Endodermal cell (in vitro differentiated cells): ENCODE results near the gene FGF16. TPM values are rescaled to one million over a fixed set of nuclear protein-coding genes. Genes with fewer than 3 reads are reported as not detected.

Experiments
- DNase-seq: peaks from one replicate; pipeline ENCODE4 v3.0.0-alpha.2; 2017
- H3K27ac ChIP-seq: 2 replicates; pipeline ENCODE4 v1.5.1; 2013; ENCODE audit warnings: mild to moderate bottlenecking, low read depth, low read length, moderate library complexity
- H3K27me3 ChIP-seq: 2 replicates; pipeline ENCODE4 v1.6.1; 2013; ENCODE audit warnings: mild to moderate bottlenecking, low read length, moderate library complexity; ENCODE audit not compliant: insufficient read depth, control insufficient read depth, poor library complexity, severe bottlenecking
- H3K36me3 ChIP-seq: 2 replicates; pipeline ENCODE4 v1.7.0; 2013; ENCODE audit warnings: mild to moderate bottlenecking, low read length, moderate library complexity; ENCODE audit not compliant: control insufficient read depth, insufficient read depth
- H3K4me1 ChIP-seq: one replicate; pipeline ENCODE4 v1.7.0; 2013; ENCODE audit warnings: low read length; ENCODE audit not compliant: control insufficient read depth, insufficient read depth
- H3K4me3 ChIP-seq: 2 replicates; pipeline ENCODE4 v1.5.1; 2013; ENCODE audit warnings: mild to moderate bottlenecking, low read length, moderate library complexity
- H3K9ac ChIP-seq: 2 replicates; pipeline ENCODE4 v1.6.1; 2013; ENCODE audit warnings: mild to moderate bottlenecking, low read length, moderate library complexity; ENCODE audit not compliant: poor library complexity, severe bottlenecking; ENCODE audit errors: extremely low read depth
- H3K9me3 ChIP-seq: 2 replicates; pipeline ENCODE4 v1.6.1; 2013; ENCODE audit warnings: mild to moderate bottlenecking, low read length, moderate library complexity; ENCODE audit not compliant: control insufficient read depth
- H3K27ac Mint-ChIP-seq: 2 replicates; pipeline ENCODE4 v1.8.0; 2020; ENCODE audit warnings: mixed read lengths
- H3K27me3 Mint-ChIP-seq: 2 replicates; pipeline ENCODE4 v1.8.0; 2021; ENCODE audit warnings: mild to moderate bottlenecking, mixed read lengths; ENCODE audit not compliant: insufficient read depth
- H3K36me3 Mint-ChIP-seq: 2 replicates; pipeline ENCODE4 v1.8.0; 2020; ENCODE audit warnings: low read depth, mixed read lengths
- H3K4me1 Mint-ChIP-seq: 2 replicates; pipeline ENCODE4 v1.8.0; 2020; ENCODE audit warnings: mixed read lengths
- H3K4me3 Mint-ChIP-seq: 2 replicates; pipeline ENCODE4 v1.8.0; 2020; ENCODE audit warnings: mild to moderate bottlenecking, moderate library complexity, mixed read lengths
- H3K9me3 Mint-ChIP-seq: 2 replicates; pipeline ENCODE4 v1.8.0; 2020; ENCODE audit warnings: mild to moderate bottlenecking, mixed read lengths
- CTCF ChIP-seq: fragments of 200-600 bp; sonication (generic); conservative IDR thresholded peaks from 2 replicates; pipeline ENCODE4 v1.5.0; 2021; ENCODE audit warnings: antibody characterized with exemption, mild to moderate bottlenecking
- WGBS, 2 experiments: methylation state at CpG; one replicate each; pipeline versions ENCODE4 v1.1.5 to v1.1.7; 2013; ENCODE audit warnings: missing lambda C conversion rate in 2 of 2, mixed read lengths in 1 of 2; ENCODE audit not compliant: insufficient coverage in 1 of 2, insufficient read length in 1 of 2; 5-methylcytosine and 5-hydroxymethylcytosine counted together
- total RNA-seq, 2 donors: library from RNA; stranded (reverse); fragmentation: NEBNext Ultra II Directional in 1 of 2; extraction: Animal tissue kit (Norgen Biotek cat#: 25700) in 1 of 2; gene quantifications; 2 replicates in 1 of 2; 3 replicates in 1 of 2; pipeline ENCODE4 v1.2.1, GENCODE V29; 2021

Gene FGF16
- total RNA-seq, 2 donors from 2014 or later, result 0.27 to 2.6 TPM

GRCh38 chrX:77446029-77446585, 1.1 kb upstream of the FGF16 start:
- no peak overlapping the region for H3K27ac Mint-ChIP-seq
- TF ChIP-seq CTCF, result peak; percentile 79
- Histone ChIP-seq H3K9me3 (no peaks in the 10 kb centered on the region), H3K36me3 (no peaks in the 10 kb centered on the region), H3K27me3 (peaks cover 44% of the 10 kb centered on the region), H3K27ac (no peak overlapping the region), H3K4me1 (no peaks in the 10 kb centered on the region), H3K9ac (no peak overlapping the region), H3K4me3 (peak overlapping the region; percentile 66)
- 20% methylated on average over 1 to 27 of the region's 27 CpGs for WGBS, 2 experiments
- H3K4me3 Mint-ChIP-seq, result peak overlapping the region; percentile 68
- peaks cover 14% of the 10 kb centered on the region for H3K4me1 Mint-ChIP-seq
- H3K36me3 Mint-ChIP-seq, result no peaks in the 10 kb centered on the region
- peaks cover 26% of the 10 kb centered on the region for H3K27me3 Mint-ChIP-seq
- peak; percentile 83 for DNase-seq
- H3K9me3 Mint-ChIP-seq, result peaks cover 53% of the 10 kb centered on the region

GRCh38 chrX:77447653-77448569, 722 bp downstream of the FGF16 start:
- H3K9me3 Mint-ChIP-seq, result peaks cover 52% of the 10 kb centered on the region
- no peaks in the 10 kb centered on the region for H3K36me3 Mint-ChIP-seq
- Histone ChIP-seq H3K27me3 (peaks cover 44% of the 10 kb centered on the region), H3K4me1 (no peaks in the 10 kb centered on the region), H3K4me3 (no peak overlapping the region), H3K36me3 (no peaks in the 10 kb centered on the region), H3K27ac (no peak overlapping the region), H3K9ac (no peak overlapping the region), H3K9me3 (no peaks in the 10 kb centered on the region)
- WGBS, 2 experiments, result 40 to 68% methylated on average over 10 to 73 of the region's 73 CpGs
- H3K27ac Mint-ChIP-seq, result no peak overlapping the region
- H3K4me1 Mint-ChIP-seq, result peaks cover 9% of the 10 kb centered on the region
- DNase-seq, result peak; percentile 66
- no peak for TF ChIP-seq CTCF
- H3K4me3 Mint-ChIP-seq, result peak overlapping the region; percentile 68
- peaks cover 26% of the 10 kb centered on the region for H3K27me3 Mint-ChIP-seq

- DNase-seq, result no peak
- Histone ChIP-seq H3K27me3 (peaks cover 31% of the 10 kb centered on the region), H3K36me3 (no peaks in the 10 kb centered on the region), H3K9ac (no peak overlapping the region), H3K27ac (no peak overlapping the region), H3K9me3 (no peaks in the 10 kb centered on the region), H3K4me3 (no peak overlapping the region), H3K4me1 (no peaks in the 10 kb centered on the region)
- peaks cover 25% of the 10 kb centered on the region for H3K27me3 Mint-ChIP-seq
- H3K4me1 Mint-ChIP-seq, result peaks cover 9% of the 10 kb centered on the region
- H3K9me3 Mint-ChIP-seq, result peaks cover 51% of the 10 kb centered on the region
- 95% methylated on average over 3 of the region's 3 CpGs; no CpG with 5 or more reads in 1 of the 2 experiments for WGBS, 2 experiments
- no peak overlapping the region for H3K27ac Mint-ChIP-seq
- no peak overlapping the region for H3K4me3 Mint-ChIP-seq
- TF ChIP-seq CTCF, result no peak
- peaks cover 2% of the 10 kb centered on the region for H3K36me3 Mint-ChIP-seq
Measured at GRCh38 chrX:77450415-77450814, 3.2 kb downstream of the FGF16 start.
